ENCODE results near the gene PNCK.
A peak's percentile ranks its signal among the peaks of the same experiment; 100 is the strongest.
"Not testable (repeated sequence)": the region's sequence is repeated elsewhere in the genome, so short reads cannot be mapped to it uniquely, and the experiment has no call there.

Gene PNCK

DNA sequence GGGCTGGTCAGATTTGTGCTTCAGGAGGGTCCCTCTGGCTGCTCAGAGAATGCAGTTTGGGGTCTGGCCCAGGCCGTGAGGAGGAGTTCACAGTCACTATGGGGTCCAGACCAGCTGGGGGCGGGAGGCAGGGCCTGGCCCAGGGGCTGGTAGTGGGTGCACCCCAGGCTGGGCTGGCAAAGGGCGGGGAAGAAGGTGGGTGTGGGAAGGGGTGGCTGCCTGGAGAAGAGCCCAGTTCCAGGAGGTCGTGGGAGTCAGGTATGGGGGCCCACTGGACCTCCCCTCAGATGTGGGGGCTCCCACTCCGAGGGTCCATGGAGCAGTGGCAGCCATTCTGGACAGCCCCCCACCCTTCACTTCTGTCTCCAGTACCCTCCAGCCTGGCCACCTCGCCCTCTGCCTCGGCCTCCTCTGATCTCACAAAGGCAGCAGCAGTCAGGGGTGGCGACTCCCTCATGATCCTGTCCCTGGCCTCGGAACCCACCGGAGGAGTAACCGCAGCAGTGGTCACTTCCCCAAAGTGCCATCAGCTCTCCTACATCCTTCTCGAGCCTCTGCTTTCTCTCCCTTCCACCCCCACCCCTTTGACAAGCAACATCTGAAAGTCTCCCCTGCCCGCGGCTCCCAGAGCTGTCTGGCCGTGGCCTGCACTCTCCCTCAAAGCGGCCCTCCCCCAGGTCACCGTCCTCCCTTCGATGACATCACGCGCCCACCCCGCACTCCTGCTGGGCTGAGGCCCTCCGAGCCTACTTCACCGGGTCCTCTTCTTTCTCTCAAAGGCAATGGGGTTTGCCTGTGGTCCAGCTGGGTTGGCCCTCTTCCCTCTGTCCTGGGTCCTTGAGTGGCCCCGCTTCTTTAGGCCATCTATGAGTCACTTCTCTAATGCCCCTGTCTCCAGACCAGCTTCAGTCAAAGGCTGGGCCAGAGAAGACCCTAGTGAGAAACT lies 12.4 kb upstream of the PNCK start:
- no peak for DNase-seq

DNA sequence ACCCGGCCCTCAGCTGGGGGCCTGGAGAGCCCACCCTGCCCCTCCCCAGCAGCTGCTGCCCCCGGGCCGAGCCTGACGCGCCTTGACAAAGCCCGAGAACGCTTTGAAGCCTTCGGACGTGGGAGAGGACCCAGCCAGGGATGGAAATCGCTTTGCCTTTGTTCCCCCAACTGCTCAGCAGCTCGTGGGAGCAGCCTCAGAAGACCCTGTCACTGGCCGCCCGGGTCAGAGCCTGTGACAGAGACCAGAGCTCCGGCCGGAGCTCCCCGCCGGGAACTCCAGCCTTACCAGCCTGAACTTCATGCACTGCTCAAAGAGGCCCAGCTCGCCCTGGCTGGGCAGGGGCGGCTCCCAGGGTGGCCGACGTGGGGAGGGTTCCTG lies 11.5 kb upstream of the PNCK start:
- DNase-seq: no peak

DNA sequence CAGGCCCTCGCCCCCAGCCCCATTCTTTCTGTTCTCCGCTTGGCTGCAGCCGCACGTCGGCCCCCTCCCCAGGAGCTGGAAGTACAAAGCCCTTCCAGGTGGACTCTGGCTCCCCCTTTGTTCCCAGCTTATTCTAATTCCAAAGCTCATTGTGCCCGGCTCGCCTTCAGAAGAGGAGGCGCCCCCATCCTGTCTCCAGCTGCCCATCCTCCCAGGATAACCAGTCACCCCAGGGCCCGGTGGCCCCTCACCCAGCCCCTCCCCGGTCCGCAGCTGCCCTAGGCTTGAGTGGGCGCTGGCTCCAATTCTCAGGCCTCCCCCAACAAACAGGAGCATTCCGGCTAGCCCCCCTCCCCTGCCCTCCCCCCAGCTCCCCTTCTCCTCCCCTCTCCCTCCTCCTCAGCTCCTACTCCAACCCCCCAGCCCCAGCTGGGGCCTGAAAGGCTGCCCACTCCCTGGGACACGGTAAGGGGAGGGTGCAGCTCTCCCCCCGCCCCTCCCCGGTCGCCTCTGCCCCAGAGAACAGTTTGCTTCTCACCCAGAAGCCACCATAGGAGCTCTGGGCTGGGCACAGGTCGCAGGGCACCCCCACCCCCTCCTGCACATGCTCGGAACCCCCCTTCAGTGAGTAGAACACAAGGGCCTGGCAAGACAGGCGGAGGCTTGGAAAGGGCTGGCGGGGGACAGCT lies 11.0 kb upstream of the PNCK start:
- no peak for DNase-seq

DNA sequence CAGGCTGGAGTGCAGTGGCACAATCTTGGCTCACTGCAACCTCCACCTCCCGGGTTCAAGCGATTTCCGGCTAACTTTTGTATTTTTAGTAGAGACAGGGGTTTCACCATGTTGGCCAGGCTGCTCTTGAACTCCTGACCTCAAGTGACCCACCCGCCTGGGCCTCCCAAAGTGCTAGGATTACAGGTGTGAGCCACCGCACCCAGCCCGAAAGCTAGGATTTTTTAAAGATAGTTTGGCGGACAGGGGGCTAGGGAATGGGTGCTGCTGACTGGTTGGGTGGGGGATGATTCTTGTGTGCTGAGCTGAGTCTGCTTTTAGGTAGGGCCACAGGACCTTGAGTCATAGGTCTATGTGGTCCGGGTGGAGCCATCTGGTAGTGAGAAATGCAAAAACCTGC lies 9.9 kb upstream of the PNCK start:
- not testable (repeated sequence) for DNase-seq

DNA sequence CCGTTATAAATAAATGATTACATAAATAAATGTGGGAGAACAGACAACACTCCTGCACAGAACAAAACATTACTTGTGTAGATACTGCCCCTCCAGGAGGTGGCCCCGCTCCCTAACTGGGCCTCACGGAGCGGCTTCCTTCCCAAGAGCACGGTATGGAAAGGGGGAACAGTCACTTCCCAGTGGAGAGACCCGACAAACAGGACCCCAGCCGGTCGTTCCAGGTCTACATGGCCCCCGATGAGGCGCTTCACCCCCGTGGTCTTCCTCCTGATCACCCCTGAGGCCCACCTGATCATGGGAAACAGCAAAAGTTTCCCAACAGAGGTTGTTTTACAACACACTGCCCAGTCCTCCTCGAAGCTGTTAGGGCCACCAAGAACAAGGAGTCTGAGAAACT lies 7.6 kb upstream of the PNCK start:
- DNase-seq: no peak

DNA sequence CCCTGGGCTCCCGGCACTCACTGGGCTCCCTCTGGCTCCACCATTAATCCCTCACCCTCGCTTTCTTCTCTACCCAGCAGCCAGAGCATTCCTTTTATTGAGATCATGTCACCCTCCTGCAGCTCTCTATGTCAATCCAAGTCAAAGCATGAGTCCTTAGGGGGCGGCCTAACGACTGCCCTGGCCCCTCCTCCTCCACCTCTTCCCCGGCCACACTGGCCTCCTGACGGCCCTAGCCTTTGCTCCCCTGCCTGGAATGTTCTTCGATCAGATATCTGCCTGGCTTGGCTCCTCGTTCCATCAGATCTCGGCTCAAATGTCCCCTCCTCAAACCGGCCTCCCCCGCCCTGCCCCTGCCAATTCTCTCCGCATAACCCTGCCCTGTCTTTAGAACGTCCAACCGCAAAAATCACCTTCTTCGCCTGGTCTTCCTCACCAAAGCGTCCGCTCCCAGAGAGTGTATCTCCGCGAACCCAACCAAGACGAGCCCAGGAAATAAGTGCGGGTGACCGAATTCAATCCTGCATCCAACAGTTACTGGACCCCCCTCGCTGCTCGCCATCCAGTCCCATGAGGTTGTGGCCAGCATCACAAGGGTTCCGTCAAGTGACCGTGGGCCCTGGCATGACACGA lies 722 bp upstream of the PNCK start:
- no peak for DNase-seq

DNA sequence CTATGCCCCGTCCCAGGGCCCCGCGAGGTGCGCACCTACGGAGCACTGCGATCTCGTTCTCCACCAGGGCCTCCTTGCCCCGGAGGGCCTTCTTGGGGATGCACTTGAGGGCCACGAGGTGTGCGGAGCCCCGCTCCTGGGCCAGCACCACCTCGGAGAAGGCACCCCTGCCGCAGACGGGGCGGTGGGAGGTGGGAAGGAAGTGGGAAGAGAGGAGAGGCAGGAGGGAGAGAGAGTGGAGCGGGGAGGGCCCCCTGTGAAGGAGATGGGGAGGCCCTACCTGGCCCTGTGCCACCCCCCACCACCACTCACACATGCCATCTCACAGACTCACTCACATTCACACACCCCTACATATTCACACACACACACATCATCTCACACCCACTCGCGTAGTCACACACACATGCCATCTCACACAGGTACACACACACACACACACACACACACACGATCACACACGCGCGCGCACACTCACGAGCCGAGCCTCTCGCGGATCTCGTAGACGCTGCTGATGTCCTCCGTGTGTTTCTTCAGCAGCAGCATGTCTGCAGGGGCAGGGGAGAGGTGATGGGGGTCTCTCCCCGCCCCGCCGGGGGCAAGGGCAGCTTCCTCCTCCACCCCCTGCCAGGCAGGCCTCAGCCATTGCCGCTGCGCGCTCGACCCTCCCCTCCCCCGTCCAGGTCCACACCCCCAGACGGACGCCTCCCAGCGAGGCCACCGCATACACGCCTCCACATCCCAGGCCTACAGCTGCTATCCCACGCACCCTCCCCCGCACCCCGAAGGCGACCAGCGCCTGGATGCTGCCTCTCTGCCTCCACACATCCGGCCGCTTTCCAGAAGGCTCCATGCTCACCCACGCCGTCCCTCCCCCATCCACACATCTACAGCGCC lies 834 bp downstream of the PNCK start:
- DNase-seq: no peak

DNA sequence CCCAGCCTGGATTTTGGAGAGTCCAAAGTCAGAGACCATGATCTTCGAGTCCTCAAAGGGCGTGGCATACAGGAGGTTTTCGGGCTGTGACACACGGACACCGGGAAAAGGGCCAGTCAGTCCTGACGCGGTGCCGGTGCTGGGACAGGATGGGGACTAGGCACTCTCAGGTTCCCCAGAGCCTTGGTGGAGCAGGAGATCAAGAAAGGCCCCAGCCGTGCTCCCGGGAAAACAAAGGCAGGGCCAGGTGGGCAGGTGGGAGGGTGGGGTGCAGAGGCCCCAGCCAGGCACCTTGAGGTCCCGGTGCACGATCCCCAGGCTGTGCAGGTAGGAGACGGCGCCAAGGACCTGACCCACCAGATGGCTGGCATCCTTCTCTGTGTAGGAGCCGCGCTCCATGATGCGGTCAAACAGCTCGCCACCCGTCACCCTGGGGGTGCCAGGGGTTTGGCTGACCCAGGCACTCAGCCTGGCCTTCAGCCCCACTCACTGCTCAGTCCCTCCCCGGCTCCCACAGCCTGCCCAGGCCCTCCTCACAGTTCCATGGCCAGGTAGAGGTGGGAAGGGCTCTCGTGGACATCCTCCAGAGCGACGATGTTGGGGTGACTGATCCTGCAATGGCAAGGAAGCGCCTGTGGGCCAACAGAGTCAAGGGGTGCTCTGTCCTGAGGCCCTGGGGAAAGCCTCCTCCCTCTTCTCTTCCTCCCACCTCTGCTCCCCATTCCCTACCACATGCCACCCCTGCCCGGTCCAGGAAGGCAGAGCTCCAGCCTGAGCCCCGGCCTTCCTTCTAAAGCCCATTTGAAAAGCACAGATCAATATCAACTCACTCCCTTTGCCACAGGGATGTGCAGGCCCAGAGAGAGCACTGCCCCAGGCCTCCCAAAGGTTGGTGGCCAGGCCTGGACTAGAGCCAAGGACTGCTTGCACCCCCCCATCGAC lies 1.8 kb downstream of the PNCK start:
- no peak for DNase-seq

DNA sequence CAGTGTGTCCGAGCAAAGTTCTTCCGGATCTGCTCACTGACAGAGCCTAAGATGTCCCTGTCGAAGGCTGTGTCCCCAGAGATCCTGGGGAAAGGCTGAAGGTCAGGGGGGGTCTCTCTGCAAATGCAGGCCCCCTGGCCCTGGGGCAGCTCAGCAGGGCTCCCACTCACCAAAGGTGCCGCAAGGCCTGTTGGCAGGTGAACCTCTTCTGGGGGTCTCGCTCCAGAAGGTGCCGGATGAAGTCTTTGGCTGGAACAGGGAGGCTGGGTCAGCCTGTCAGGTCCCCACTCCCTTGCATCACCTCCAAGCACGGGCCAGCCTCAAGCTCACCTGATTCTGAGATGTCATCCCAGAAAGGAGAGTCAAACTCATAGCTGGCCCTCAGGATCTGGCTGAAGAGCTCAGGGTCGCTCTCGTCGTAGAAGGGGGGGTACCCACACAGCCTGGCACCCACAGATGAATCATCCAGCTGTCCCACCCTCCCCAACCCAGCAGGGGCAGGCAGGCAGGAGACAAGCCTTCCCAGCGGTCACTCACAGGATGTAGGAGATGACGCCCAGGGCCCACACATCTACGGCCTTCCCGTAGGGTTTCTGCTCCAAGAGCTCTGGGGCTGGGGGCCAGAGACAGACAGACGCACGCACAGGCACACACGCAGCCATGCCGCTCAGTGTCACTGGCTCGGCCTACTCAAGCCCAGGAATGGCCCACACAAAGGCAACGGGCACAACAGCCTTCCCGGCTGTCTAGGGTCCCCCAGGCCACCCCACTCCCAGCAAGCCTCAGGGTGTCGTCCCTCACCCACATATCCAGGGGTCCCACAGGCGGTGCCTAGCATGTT lies 2.6 kb downstream of the PNCK start:
- no peak for DNase-seq

DNA sequence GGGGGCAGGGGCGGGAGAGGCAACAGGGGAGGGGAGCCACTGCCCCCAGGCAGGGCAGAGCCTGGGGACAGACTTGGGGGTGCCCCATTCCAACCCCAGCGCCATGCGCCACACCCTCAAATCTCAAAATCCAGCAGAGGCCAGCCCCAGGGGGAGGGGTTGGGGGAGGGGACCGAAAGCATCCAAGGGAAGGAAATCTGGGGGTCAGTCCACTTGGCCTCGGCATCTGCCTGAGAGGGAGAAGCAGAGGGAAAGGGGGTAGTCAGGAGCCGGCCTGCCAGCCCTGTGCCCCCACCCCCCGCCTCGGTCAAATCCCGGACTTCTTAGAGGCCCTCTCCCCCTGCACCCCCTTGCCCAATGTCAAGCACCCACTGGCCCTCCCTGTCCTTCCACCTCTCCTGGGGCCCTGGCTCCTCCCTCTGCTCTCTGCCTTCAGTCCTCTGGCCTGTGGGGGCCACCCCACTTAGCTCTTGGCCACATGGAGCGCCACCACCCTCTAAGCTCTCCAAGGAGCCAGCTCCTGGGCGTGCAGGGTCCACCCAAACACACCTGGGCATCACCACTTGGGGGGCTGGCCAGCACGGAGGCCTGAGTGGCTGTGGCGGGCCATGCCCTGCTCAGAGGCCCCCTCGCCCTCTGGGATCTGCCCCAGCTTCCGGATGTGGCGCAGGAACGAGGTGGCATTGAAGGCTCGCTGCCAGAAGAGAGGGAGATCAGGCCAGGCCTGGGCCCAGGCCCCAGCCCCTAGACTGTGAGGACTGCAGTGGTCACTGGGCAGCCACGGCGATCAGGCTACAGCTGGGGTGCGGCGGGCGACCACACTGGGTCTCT lies 3.5 kb downstream of the PNCK start:
- DNase-seq: no peak

DNA sequence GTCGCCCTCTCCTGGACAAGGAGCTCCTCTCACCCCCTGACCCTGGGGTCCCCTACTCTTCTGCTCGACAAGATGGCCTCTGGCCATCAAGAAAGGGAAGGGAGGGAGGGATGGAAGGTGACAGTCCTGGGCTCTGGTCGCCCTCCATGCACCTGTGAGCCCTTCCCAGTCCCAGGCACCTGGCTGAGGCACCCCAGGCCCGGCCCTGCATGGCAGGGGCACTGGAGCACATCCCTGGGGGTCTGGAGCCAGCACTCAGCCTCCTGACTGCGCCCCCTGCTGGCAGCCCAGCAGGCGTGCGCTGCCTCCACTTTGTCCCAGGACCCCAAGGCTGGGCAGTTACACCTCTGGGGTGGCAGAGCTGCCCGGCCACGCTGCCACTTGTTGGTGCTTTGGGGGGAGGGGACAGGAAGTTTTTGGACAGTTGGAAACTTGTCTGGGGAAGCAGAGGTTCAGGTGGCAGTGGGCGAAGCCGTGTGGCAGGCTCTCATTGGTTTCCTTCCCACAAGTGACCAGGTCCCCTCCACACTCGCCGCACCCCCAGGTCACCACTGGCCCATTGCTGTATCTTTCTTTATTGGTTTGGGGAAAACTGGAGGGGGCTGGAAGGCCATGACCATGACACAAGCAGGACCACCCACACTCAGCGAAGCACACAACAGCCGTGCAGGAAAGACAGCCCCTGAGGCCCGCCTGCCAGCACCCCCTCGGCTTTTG lies 4.3 kb downstream of the PNCK start:
- peak in 1 of 2 experiments; percentile 49 for DNase-seq

DNA sequence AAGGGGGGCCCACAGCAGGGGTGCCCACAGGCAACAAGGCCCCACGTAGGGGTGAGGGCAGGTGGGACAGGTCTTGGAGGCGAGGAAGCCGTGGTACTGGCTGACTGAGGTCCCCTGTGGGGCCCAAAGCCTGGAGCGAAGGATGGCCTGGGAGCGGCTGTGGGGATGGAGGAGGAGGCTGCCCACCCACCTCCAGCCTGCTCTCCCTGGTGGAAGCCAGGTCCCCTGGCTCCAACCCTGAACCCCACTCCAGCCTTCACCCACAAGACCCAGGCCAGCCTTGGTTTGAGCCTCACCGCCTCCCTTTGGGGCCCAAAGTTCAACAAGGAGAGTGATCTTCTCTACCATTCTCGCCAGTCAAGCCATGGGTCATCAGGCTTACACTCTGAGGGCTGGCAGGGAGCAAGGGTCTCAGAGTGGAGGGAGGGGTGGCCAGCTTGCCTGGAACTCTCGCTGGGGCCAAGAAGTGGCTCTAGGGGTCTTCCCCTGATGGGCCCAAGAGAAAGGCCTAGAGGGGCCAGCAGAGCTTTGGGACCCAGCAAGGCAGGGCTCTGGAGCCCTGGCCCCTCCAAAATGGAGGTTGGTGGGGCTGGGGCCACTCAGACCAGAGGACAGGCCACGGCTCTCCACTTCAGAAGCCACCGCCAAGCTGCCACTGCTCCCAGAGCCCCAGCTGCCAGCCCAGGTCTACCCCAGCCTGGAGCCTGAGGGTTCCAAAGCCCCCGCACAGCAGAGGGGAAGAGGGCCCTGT lies 5.0 kb downstream of the PNCK start:
- no peak for DNase-seq

DNA sequence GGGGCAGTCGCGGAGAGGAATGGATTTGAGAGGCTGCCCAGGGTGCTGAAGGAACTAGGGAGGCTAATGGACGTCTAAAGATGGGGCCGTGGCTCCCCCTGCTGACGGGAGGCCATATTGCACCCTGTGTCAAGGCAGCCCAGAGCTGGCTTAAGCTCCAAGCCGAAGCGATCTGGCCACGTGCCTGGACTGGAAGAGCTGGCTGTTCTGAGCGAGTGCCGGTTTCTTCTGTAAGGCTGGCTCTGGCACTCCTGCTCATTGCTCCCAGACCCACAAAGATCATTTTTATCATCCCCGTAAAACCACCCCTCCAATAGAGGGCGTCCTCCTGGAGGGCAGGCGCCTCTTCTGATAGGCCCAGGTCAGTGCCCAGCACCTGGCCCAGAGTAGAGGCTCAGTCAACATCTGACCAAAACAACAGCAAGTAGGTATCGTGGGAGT lies 5.6 kb downstream of the PNCK start:
- DNase-seq: peak; percentile 35 to 90

DNA sequence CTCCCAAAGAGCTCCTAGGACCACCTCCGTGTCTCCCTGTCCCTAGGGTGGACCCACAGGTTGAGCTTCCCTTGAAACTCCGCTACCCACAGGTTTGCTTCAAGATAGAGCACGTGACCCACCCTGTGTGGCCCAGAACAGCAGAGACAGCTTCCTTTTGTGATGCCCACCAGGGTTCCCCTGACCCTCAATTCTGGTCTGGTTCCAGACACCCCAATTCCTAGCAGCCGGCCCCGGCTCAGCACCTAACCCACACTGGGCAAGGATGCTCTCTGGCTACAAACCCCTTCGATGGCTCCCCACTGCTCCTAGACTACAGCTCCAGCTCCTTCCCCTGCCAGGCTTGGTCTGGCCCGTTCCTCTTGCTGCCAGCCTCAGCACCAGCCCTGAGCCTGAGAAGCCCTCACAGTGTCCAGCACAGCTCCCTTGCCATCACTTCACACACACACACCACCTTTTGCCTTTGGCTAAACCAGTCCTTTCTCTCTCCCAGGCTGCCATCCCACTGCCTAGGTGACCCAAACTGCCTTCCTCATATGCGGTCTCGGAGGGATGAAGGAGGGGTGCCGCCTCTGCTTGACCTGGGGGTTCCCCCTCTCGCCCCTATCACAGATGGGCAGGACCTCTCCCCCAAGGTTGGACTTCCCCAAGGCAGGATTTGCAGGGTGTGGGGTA lies 6.2 kb downstream of the PNCK start:
- DNase-seq: no peak

DNA sequence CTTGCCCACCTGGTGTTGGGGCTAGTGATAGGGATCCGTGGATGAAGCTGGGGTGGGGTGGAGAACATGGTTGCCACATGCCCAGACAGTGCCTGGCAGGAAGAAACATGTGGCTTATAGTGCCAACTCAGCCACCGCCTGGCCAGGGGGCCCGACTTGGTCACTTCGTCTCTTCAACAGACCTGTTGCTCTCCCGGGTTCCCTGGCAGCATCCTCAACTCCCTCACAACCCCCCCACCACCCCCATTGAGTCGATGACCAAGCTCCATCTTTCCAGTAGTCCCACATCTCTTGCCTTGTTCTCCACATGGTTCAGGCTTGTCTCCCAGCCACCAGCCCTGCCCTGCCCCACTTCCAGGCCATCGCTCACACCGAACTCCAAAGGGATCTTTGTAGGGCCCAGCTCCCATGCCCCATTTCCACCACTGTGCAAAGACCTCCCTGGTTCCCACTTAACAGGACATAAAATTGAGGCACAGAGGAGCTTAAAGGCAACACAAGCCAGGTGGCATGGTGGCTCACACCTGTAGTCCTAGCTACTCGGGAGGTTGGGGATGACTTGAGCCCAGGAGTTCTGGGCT lies 7.8 kb downstream of the PNCK start:
- no peak for DNase-seq

DNA sequence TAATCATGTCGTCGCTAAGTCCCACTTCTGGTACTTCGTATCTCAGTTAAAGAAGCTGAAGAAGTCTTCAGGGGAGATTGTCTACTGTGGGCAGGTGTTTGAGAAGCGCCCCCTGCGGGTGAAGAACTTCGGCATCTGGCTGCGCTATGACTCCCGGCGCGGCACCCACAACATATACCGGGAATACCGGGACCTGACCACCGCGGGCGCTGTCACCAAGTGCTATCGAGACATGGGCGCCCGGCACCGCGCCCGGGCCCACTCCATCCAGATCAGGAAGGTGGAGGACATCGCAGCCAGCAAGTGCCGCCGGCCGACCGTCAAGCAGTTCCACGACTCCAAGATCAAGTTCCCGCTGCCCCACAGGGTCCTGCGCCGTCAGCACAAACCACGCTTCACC lies 11.3 kb downstream of the PNCK start:
- DNase-seq: peak in 1 of 2 experiments; percentile 81

DNA sequence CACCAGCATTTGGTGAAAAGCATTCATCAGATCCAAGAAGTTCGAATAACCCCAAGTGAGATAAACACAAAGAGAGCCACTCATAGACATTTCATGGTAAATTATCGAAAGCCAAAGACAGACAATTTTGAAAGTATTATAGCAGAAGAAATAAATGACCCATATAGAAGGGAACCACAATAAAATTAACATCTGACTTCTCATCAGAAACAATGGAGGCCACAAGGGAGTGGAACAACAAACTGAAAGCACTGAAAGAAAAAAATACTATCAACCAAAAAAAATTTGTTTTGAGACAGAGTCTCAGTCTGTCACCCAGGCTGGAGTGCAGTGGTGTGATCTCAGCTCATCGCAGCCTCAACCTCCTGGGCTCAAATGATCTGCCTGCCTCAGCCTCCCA lies 14.3 kb downstream of the PNCK start:
- no peak for DNase-seq

All from NCI-H526 (cell line).